KMS-11 (cell line): ENCODE results near the gene AADACL4.

ENCODE experiments used
- H2AFZ ChIP-seq: fragments of 200-600 bp; sonication (generic); 2 replicates; pipeline ENCODE4 v1.6.1; 2016; ENCODE audit warnings: antibody characterized with exemption, mixed run types, low read depth
- H3K27ac ChIP-seq: fragments of 200-600 bp; sonication (generic); 2 replicates; pipeline ENCODE4 v1.6.1; 2016; ENCODE audit warnings: mild to moderate bottlenecking, mixed run types
- H3K27me3 ChIP-seq: fragments of 200-600 bp; sonication (generic); 2 replicates; pipeline ENCODE4 v1.6.1; 2017; ENCODE audit warnings: mild to moderate bottlenecking, low read depth, mixed run types, moderate library complexity; ENCODE audit not compliant: insufficient read depth
- H3K36me3 ChIP-seq: fragments of 200-600 bp; sonication (generic); 2 replicates; pipeline ENCODE4 v1.6.1; 2017; ENCODE audit warnings: mild to moderate bottlenecking, mixed run types; ENCODE audit not compliant: insufficient read depth
- H3K4me1 ChIP-seq: fragments of 200-600 bp; sonication (generic); 2 replicates; pipeline ENCODE4 v1.6.1; 2016; ENCODE audit warnings: mild to moderate bottlenecking, low read depth, mixed run types; ENCODE audit not compliant: poor library complexity, severe bottlenecking
- H3K4me2 ChIP-seq: fragments of 200-600 bp; sonication (generic); 2 replicates; pipeline ENCODE4 v1.7.0; 2016; ENCODE audit warnings: mild to moderate bottlenecking, mixed run types
- H3K4me3 ChIP-seq: fragments of 200-600 bp; sonication (generic); IDR thresholded peaks from 2 replicates; pipeline ENCODE4 v1.6.1; 2017; ENCODE audit warnings: low read depth, low read length, mixed read lengths; ENCODE audit not compliant: insufficient read depth
- H3K79me2 ChIP-seq: fragments of 200-600 bp; sonication (generic); 2 replicates; pipeline ENCODE4 v1.6.1; 2016; ENCODE audit warnings: low read depth, mixed run types; ENCODE audit not compliant: insufficient read depth
- H3K9ac ChIP-seq: fragments of 200-600 bp; sonication (generic); 2 replicates; pipeline ENCODE4 v1.6.1; 2016; ENCODE audit warnings: mild to moderate bottlenecking, mixed run types
- H4K20me1 ChIP-seq: fragments of 200-600 bp; sonication (generic); 2 replicates; pipeline ENCODE4 v1.6.1; 2016; ENCODE audit warnings: mild to moderate bottlenecking, mixed run types; ENCODE audit not compliant: insufficient read depth
- CTCF ChIP-seq: fragments of 200-600 bp; sonication (generic); conservative IDR thresholded peaks from 2 replicates; pipeline ENCODE4 v1.6.1; 2017; ENCODE audit warnings: low read depth, mild to moderate bottlenecking, antibody characterized with exemption, low read length, moderate library complexity, mixed read lengths

The AADACL4 gene

DNA sequence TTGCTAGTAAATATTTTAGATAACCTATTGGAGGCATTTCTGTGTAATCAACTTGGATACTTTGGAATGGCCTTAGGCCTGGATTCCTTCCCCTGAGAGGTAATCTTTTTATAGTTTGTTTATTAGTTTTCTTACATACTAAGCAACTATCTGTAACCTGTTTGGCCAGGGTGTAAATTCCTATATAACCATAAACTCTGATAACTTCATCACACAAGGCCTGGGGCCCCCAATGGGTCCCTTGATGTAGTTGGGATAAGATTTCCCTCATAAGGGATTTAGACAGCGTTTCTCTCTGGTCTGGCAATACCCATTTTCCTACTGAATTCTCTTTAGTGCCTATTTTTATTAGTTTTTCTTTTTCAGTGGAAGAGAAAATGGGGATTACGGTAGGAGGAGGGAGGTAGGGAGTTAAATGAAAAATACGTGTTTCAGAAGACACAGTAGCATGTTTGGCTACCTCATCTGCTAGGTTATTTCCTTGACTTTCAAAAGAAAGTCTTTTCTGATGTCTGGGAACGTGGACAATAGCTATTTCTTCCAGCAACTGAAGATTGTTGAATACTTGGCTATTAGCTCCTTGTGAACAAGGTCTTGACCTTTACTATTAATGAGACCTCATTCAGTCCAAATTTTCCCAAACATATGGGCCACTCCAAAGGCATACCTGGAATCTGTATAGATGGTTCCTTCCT is 64.7 kb downstream of the AADACL4 start:
- peaks cover 7% of the 10 kb centered on the region; the same call in 1 of the 2 replicates for H3K27me3 ChIP-seq
- no peak overlapping the region for H3K27ac ChIP-seq

DNA sequence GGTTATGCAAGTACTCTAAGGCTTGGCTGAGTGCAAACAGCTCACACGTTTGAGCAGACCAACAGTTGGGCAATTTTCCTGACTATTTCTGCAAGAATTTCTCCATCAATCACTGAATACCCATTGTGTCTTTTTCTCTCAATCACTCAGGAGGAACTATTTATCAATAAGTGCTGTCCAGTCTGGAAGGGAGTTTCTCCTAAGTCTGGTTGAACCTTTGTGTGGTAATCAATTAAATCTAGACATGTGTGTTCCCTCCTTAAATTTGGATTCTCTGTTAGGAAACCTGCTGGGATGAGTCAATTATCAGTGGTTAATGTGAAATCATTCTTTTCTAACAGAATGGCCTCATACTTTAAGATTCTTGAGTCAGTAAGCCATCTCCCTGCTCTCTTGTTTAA is 65.2 kb downstream of the AADACL4 start:
- no peak for TF ChIP-seq CTCF
- Histone ChIP-seq H3K4me1 (no peaks in the 10 kb centered on the region), H3K27ac (no peak overlapping the region), H2AFZ (no peak overlapping the region), H3K36me3 (no peaks in the 10 kb centered on the region), H3K27me3 (peaks cover 7% of the 10 kb centered on the region; the same call in 1 of the 2 replicates), H3K4me2 (no peak overlapping the region), H3K79me2 (no peaks in the 10 kb centered on the region), H4K20me1 (no peaks in the 10 kb centered on the region), H3K4me3 (no peak overlapping the region), H3K9ac (no peak overlapping the region)

More for the DNA sequence above, 64.7 kb downstream of the AADACL4 start:
- Histone ChIP-seq H3K9ac (no peak overlapping the region), H4K20me1 (no peaks in the 10 kb centered on the region), H3K4me3 (no peak overlapping the region), H3K36me3 (no peaks in the 10 kb centered on the region), H2AFZ (no peak overlapping the region), H3K4me2 (no peak overlapping the region), H3K79me2 (no peaks in the 10 kb centered on the region), H3K4me1 (no peaks in the 10 kb centered on the region)
- TF ChIP-seq CTCF = no peak

DNA sequence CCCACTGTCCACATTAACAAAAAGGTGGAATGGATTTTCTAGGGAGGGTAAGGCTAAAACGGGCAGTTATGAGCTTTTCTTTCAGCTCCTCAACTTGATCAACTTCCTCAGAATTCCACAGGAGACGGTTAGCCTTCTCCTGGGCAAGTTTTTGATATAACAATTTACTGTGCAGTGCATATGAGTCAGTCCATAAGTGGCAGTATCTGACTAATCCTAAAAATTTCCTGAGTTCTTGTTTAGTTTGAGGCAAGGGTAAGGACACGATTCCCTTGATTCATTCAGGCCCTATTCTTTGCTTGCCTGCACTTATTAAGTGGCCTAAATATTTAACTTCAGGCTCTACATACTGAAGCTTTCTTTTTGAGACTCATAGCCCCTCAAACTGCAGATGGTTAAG is 65.8 kb downstream of the AADACL4 start:
- Histone ChIP-seq H3K4me3 (no peak overlapping the region), H3K4me1 (no peaks in the 10 kb centered on the region), H3K79me2 (no peaks in the 10 kb centered on the region), H3K27ac (no peak overlapping the region), H3K9ac (no peak overlapping the region), H3K4me2 (no peak overlapping the region), H2AFZ (no peak overlapping the region), H3K27me3 (peaks cover 7% of the 10 kb centered on the region; the same call in 1 of the 2 replicates), H3K36me3 (no peaks in the 10 kb centered on the region), H4K20me1 (no peaks in the 10 kb centered on the region)
- no peak for TF ChIP-seq CTCF

DNA sequence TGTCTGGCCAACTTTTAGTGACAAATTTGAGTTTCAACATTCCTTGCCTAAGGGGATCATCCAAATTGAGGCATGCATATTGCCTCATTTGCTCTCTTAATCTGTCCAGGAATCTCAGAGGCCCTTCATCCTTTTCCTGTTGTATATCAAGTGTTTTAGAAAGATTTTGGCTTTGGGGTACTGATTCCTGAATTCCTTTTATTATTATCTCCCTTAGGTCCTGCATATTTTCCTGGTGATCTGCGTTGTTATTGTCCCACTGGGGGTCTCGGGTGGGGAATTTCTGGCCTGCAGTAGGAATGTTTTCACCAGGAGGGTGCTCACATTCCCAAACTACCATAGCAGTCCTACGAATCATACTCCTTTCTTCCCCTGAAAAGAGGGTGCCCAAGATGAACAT is 67.7 kb downstream of the AADACL4 start:
- Histone ChIP-seq H3K4me3 (no peak overlapping the region), H3K27me3 (peaks cover 7% of the 10 kb centered on the region; the same call in 1 of the 2 replicates), H3K4me1 (no peaks in the 10 kb centered on the region), H3K79me2 (no peaks in the 10 kb centered on the region), H3K9ac (no peak overlapping the region), H3K27ac (no peak overlapping the region), H2AFZ (no peak overlapping the region), H4K20me1 (no peaks in the 10 kb centered on the region), H3K4me2 (no peak overlapping the region), H3K36me3 (no peaks in the 10 kb centered on the region)
- no peak for TF ChIP-seq CTCF
